Esophagus muscularis mucosa (tissue), 4 donors: ENCODE results near the gene MLNR. TPM values are rescaled to one million over a fixed set of nuclear protein-coding genes. Genes with fewer than 3 reads are reported as not detected.

Experiments
- DNase-seq: peaks from one replicate; pipeline ENCODE4 v3.0.0-alpha.2; 2017; ENCODE audit errors: extremely low spot score
- H3K27ac ChIP-seq, 4 donors: fragments of 200-600 bp; sonication (generic); replicated peaks in 1 of 4; 1 replicate in 3 of 4; 2 replicates in 1 of 4; pipeline ENCODE4 v1.5.1; 2016 to 2019; ENCODE audit warnings: mild to moderate bottlenecking in 1 of 4
- H3K27me3 ChIP-seq, 4 donors: fragments of 200-600 bp; sonication (generic); one replicate each; pipeline versions ENCODE4 v1.5.1 to v1.6.0; 2016 to 2019
- H3K36me3 ChIP-seq, 4 donors: fragments of 200-600 bp; sonication (generic); one replicate each; pipeline ENCODE4 v1.5.1; 2016 to 2019
- H3K4me1 ChIP-seq, 4 donors: fragments of 200-600 bp; sonication (generic); one replicate each; pipeline ENCODE4 v1.5.1; 2016 to 2019
- H3K4me3 ChIP-seq, 4 donors: fragments of 200-600 bp; sonication (generic); 1 replicate in 2 of 4; 2 replicates in 2 of 4; pipeline ENCODE4 v1.5.1; 2016 to 2019; ENCODE audit warnings: mild to moderate bottlenecking in 4 of 4, moderate library complexity in 1 of 4
- H3K9me3 ChIP-seq, 4 donors: fragments of 200-600 bp; sonication (generic); 1 replicate in 3 of 4; 2 replicates in 1 of 4; pipeline ENCODE4 v1.5.1; 2016 to 2019
- CTCF ChIP-seq, 3 experiments: fragments of 200-600 bp in 2 of 3; fragments of 450-650 bp in 1 of 3; sonication (generic) in 2 of 3; IDR thresholded peaks; one replicate each; pipeline ENCODE4 v1.5.1; 2017 to 2019; ENCODE audit warnings: antibody characterized with exemption in 3 of 3, mild to moderate bottlenecking in 2 of 3, moderate library complexity in 1 of 3
- EP300 ChIP-seq: sonication (generic); formaldehyde crosslinking; IDR thresholded peaks from one replicate; pipeline ENCODE4 v1.6.1; 2017; ENCODE audit warnings: antibody characterized with exemption
- POLR2A ChIP-seq: fragments of 450-650 bp; IDR thresholded peaks from one replicate; pipeline ENCODE4 v1.6.1; 2017; ENCODE audit warnings: antibody characterized with exemption, moderate library complexity, mild to moderate bottlenecking, low read depth
- POLR2AphosphoS5 ChIP-seq, 2 donors: sonication (generic); formaldehyde crosslinking; IDR thresholded peaks; one replicate each; pipeline ENCODE4 v1.6.1; 2017; ENCODE audit warnings: antibody characterized with exemption in 2 of 2
- WGBS: methylation state at CpG from one replicate; pipeline ENCODE4 v1.1.5; 2018; 5-methylcytosine and 5-hydroxymethylcytosine counted together
- intact Hi-C: fragments of 100-400 bp; cut with DNase I; formaldehyde crosslinking; loops from one replicate; pipeline ENCODE4 v1.15.1; 2023
- total RNA-seq, 4 donors: library from RNA; depleted of rRNA; stranded (reverse); fragments of >200 nt; gene quantifications; one replicate each; pipeline versions ENCODE4 v1.1.0 to v1.2.1, GENCODE V29; 2016

Gene MLNR
- total RNA-seq = under 1 TPM in 1 of 4 donors, not detected in 3; 0.34 TPM

GRCh38 chr13:49220036-49220855 is at the start of gene MLNR:
Gene MLNR, plus strand, starts transcription at chr13:49220338. Its CDS starts 0 bp downstream, at chr13:49220338.
- Histone ChIP-seq H3K27me3 (peaks cover 7 to 72% (median 27%) of the 10 kb centered on the region in 4 donors), H3K36me3 (no peaks in the 10 kb centered on the region), H3K4me3 (peak within 1 kb of the TSS; percentile 54 to 64 (median 56)), H3K9me3 (no peaks in the 10 kb centered on the region), H3K4me1 (peaks cover 10 to 24% (median 19%) of the 10 kb centered on the region in 4 donors), H3K27ac (no peak within 1 kb of the TSS)
- intact Hi-C loops = no loop called here
- TF ChIP-seq POLR2AphosphoS5 (IDR thresholded peaks at IDR 0.05) (no peak), CTCF (IDR thresholded peaks at IDR 0.05) (peak in 1 of 3 experiments; percentile 6)
- WGBS = 0% methylated on average over 15 of the region's 111 CpGs
- DNase-seq = no peak

- H3K27me3 ChIP-seq = no peaks in the 10 kb centered on the region
- H3K27ac ChIP-seq = no peak overlapping the region
- no peaks in the 10 kb centered on the region for H3K9me3 ChIP-seq
- intact Hi-C loops = no loop called here
- no peak for DNase-seq
- H3K4me3 ChIP-seq = no peak overlapping the region
- peaks cover 4 to 56% (median 31%) of the 10 kb centered on the region in 4 donors for H3K36me3 ChIP-seq
- no peaks in the 10 kb centered on the region for H3K4me1 ChIP-seq
- TF ChIP-seq POLR2AphosphoS5 (IDR thresholded peaks at IDR 0.05) (no peak), CTCF (IDR thresholded peaks at IDR 0.05) (no peak), POLR2A (no peak), EP300 (no peak)
Observed at GRCh38 chr13:49171359-49171758, 48.8 kb upstream of the MLNR start.

GRCh38 chr13:49183672-49184325 is 36.3 kb upstream of the MLNR start:
- H3K36me3 ChIP-seq = peaks cover 17 to 86% (median 56%) of the 10 kb centered on the region in 4 donors
- no peaks in the 10 kb centered on the region for H3K27me3 ChIP-seq
- H3K4me3 ChIP-seq = no peak overlapping the region
- intact Hi-C loops = no loop called here
- TF ChIP-seq EP300 (no peak), POLR2AphosphoS5 (IDR thresholded peaks at IDR 0.05) (no peak), POLR2A (no peak), CTCF (IDR thresholded peaks at IDR 0.05) (no peak)
- WGBS = 77% methylated on average over 1 of the region's 1 CpG
- H3K9me3 ChIP-seq = no peaks in the 10 kb centered on the region
- H3K27ac ChIP-seq = no peak overlapping the region
- no peak for DNase-seq
- no peaks in the 10 kb centered on the region for H3K4me1 ChIP-seq

- peaks cover 17 to 86% (median 55%) of the 10 kb centered on the region in 4 donors for H3K36me3 ChIP-seq
Observed at GRCh38 chr13:49184621-49185020, 35.5 kb upstream of the MLNR start.

More at GRCh38 chr13:49184621-49185020, 35.5 kb upstream of the MLNR start:
- no peak overlapping the region for H3K4me3 ChIP-seq
- 84% methylated on average over 4 of the region's 4 CpGs for WGBS
- H3K27me3 ChIP-seq = no peaks in the 10 kb centered on the region
- intact Hi-C loops = no loop called here
- H3K27ac ChIP-seq = no peak overlapping the region
- TF ChIP-seq POLR2A = no peak
- TF ChIP-seq EP300 = no peak
- no peak for TF ChIP-seq POLR2AphosphoS5 (IDR thresholded peaks at IDR 0.05)
- no peak for TF ChIP-seq CTCF (IDR thresholded peaks at IDR 0.05)
- DNase-seq = no peak
- no peaks in the 10 kb centered on the region for H3K4me1 ChIP-seq
- H3K9me3 ChIP-seq = no peaks in the 10 kb centered on the region
